ENCODE results near the gene RAPGEF6. TPM values are rescaled to one million over a fixed set of nuclear protein-coding genes. Genes with fewer than 3 reads are reported as not detected.
"Not testable (repeated sequence)": the region's sequence is repeated elsewhere in the genome, so short reads cannot be mapped to it uniquely, and the experiment has no call there.

Gene RAPGEF6
- polyA plus RNA-seq, 3 donors, result 1.2 to 3.2 (median 1.9) TPM

DNA sequence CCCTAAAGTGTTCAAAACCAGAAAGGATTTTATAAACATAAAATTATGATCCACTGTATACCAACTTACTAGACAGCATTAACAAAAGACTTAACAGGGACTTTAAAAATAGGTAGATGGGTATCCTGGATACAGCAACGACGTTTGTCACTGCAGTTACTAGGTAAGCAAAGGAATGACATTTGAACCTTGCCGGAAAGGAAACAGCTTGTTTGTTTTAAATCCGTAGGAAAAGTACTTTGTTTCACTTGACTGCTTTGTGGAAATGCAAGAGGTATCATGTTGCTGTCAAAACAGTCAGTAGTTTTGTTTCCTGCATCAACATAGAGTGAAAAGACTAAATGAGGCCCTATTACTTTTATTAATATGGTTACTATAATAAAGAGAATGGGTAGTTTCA, 248.2 kb downstream of the RAPGEF6 start:
- 17 to 57% (median 55%) methylated on average over 4 of the region's 4 CpGs for WGBS, 3 donors
- H3K27ac ChIP-seq (ENCODE audit: low read depth, low read length), result no peak overlapping the region

- no peak overlapping the region for H3K27ac ChIP-seq (ENCODE audit: low read depth, low read length)
- 95 to 99% (median 98%) methylated on average over 3 of the region's 3 CpGs for WGBS, 3 donors
These were observed 248.9 kb downstream of the RAPGEF6 start for GRCh38 chr5:131386124-131386523.

DNA sequence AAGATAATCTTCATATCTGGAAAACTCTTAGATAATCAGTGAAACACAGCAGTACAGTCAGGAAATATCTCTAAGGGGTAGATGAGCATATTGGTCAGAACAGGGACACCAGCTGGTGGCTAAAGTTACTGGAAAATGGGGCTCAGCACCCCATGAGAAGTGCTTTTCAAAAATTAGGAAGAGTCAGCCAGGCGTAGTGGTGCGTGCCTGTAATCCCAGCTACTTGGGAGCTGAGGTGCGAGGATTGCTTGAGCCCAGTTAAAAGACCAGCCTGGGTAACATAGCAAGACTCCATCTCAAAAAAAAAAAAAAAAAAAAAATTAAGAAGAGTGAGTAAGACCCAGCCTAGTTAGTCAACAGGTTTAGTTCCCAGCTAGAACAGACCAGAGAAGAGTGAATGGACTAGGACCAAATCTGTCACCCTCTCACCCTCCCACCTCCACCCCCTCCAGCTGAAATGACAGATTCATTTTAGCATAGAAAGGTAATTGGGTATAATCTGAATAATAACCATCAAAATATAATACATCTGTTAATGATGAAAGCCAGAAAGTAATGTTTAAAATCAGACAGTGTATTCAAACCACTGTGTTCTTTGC, 250.3 kb downstream of the RAPGEF6 start:
- WGBS, 3 donors, result 89 to 98% (median 95%) methylated on average over 3 of the region's 3 CpGs
- H3K27ac ChIP-seq (ENCODE audit: low read depth, low read length), result no peak overlapping the region

DNA sequence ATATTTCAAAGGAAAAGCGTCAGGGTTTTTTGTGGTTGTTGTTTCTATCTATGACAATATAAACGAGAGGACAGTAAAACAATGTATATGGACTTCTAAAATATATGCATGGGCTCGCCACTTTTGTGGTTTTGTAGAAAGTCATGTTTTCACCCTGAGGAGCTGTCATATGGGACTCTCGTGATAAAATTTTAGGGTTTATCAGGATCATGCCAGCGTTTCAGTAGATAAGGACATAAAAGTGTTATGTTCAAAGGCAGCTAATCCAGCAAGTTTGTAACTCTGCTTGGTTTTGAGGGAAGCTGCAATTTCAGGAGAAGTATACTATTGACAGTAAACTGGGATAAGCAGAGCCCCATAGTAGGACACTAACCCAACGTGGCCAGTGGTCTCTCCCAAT, 250.9 kb downstream of the RAPGEF6 start:
- 66 to 78% (median 76%) methylated on average over 6 of the region's 6 CpGs for WGBS, 3 donors

DNA sequence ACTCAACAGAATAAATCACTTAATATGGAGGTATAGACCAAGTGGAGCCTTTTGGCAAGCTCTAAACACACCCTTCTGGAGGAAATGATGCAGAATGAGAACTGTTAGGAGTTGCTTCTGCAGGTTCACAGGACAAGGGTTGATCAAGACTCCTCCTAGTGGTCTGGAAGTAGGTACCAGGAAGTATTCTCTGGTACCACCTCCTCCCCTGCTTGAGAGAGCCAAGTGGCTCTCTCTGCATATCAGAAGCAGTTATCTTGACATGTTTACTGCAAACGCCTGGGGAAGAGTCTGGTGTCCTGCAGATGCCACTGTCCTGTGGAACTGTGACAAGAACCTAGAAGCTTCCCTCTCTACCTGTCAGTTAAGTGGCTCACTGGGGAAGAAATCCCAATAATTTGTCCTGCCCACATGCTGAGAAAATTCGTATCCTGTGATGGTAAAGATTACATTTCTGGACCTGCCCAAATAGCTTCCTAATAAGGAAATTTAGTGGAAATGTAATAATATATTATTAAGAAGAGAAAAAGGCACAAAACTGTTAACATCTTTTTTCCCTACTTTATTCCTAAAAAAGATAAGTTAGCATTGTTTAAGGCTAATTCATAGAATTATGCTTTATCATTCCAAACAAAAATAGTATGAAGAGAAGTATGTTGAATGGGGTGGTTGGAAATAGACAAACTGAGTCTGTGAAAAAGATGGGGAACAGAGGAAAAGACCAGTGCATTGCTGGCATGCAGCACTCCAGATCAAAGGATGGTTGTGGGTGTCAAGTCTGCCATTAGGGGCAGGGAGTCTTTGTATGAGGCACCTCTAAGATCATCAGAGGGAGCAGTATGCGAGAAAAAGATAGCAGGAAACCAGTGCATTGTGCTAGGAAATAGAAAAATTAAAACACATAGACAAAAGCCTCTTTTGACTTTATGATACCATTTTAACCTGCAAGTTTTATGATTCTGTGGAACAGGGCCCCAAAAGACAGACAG, 252.3 kb downstream of the RAPGEF6 start:
- 64 to 69% (median 66%) methylated on average over 3 of the region's 3 CpGs for WGBS, 3 donors
- H3K27ac ChIP-seq (ENCODE audit: low read depth, low read length), result no peak overlapping the region

More for the DNA sequence above, 250.9 kb downstream of the RAPGEF6 start:
- H3K27ac ChIP-seq (ENCODE audit: low read depth, low read length), result no peak overlapping the region

DNA sequence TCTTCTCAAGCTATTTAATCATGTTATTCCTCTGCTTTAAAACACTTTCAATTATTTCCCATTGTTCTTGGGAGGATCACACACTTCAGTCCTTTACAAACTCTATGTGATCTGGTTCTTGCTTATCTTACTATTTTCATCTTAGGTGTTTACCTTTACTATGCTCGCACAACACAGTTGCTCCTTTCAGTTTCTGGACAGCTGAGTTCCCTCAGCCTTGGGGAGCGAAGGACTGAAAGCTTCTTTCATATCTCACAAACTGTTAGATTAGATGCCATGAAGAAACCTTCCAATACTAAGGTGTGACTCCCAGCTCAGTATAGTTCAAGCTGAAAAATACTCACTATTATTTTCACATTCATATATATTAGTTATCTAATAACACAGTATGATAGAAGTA, 253.3 kb downstream of the RAPGEF6 start:
- 45 to 95% (median 87%) methylated on average over 2 of the region's 2 CpGs for WGBS, 3 donors
- H3K27ac ChIP-seq (ENCODE audit: low read depth, low read length), result no peak overlapping the region

- WGBS, 3 donors, result 68 to 98% (median 85%) methylated on average over 4 of the region's 4 CpGs
- H3K27ac ChIP-seq (ENCODE audit: low read depth, low read length), result no peak overlapping the region
These were observed 254.0 kb downstream of the RAPGEF6 start for GRCh38 chr5:131381021-131381420.

DNA sequence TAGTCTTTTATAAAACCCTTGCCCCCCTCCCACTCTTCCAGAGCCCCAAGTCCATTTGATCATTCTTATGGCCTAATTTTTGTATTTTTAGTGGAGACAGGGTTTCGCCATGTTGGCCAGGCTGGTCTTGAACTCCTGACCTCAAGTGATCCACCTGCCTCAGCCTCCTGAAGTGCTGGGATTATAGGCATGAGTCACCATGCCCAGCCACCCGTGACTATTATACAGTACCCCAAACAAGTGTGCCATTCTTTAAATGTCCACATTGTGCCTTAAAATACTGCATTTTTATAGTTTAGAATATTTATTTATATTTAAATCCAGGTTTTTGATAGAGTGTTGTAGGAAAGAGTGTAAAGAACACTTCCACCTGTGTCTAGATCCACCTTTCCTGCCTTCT, 254.8 kb downstream of the RAPGEF6 start:
- WGBS, 3 donors, result 85 to 92% (median 85%) methylated on average over 2 of the region's 2 CpGs

GRCh38 chr5:131379723-131380122, 255.3 kb downstream of the RAPGEF6 start:
- WGBS, 3 donors, result 28 to 66% (median 30%) methylated on average over 7 of the region's 7 CpGs
- H3K27ac ChIP-seq (ENCODE audit: low read depth, low read length), result no peak overlapping the region

More for the DNA sequence above, 254.8 kb downstream of the RAPGEF6 start:
- not testable (repeated sequence) for H3K27ac ChIP-seq (ENCODE audit: low read depth, low read length)

DNA sequence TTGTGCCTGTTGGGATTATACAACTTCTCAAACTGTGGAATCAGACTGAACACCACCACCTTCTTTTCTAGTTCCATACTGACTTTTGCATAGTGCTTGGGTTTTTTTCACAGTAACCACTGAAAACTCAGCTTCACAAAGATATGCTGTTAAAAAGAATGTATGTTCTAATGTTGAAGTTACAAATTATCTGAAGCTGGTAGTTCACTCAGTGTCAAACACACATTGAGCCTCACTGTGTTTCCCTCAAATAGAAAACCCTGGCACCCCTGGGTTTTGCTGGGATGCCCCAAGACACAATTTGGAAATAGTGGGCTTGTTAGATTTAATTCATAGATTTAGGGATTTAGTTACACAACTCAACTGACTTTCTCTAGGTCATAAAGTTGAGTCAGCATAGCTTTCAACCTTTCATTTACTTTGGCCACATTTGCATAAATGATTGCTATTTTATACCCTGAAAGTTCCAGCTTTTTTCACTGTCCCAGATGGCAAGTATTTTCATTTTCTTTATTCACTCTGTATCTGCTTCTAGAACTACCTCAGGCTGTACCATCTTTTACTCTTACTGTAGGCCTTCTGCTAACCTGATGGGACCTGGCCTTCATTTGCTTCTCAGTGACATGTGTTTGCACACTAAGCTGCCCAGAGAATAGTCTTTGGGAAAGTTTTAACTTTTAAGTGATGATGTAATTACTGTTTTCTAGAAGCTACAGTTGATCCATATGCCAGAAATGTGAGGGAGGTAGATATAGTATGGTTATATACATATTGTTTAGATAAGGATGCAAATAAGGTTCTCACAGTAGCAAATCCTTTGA, 256.1 kb downstream of the RAPGEF6 start:
- H3K27ac ChIP-seq (ENCODE audit: low read depth, low read length), result no peak overlapping the region

- no peak overlapping the region for H3K27ac ChIP-seq (ENCODE audit: low read depth, low read length)
- WGBS, 3 donors, result 57 to 67% (median 59%) methylated on average over 2 of the region's 2 CpGs
These were observed 257.2 kb downstream of the RAPGEF6 start for GRCh38 chr5:131377785-131378325.

GRCh38 chr5:131377346-131377745, 257.7 kb downstream of the RAPGEF6 start:
- H3K27ac ChIP-seq (ENCODE audit: low read depth, low read length), result no peak overlapping the region
- WGBS, 3 donors, result 90 to 96% (median 96%) methylated on average over 6 of the region's 6 CpGs

GRCh38 chr5:131375351-131375750, 259.7 kb downstream of the RAPGEF6 start:
- H3K27ac ChIP-seq (ENCODE audit: low read depth, low read length), result no peak overlapping the region
- 80 to 86% (median 85%) methylated on average over 2 of the region's 2 CpGs for WGBS, 3 donors

Other genes starting within 250 kb of the RAPGEF6 start
- gene FNIP1, start 161.8 kb upstream of the RAPGEF6 start, polyA plus RNA-seq, result 1 to 10 TPM; 3.0 to 5.6 (median 5.5) TPM